Measurements from ENCODE around the gene SUPT3H. TPM values are rescaled to one million over a fixed set of nuclear protein-coding genes. Genes with fewer than 3 reads are reported as not detected.

The SUPT3H gene
- total RNA-seq, 2 experiments from 2014 or later = 8.7 to 9.0 TPM

DNA sequence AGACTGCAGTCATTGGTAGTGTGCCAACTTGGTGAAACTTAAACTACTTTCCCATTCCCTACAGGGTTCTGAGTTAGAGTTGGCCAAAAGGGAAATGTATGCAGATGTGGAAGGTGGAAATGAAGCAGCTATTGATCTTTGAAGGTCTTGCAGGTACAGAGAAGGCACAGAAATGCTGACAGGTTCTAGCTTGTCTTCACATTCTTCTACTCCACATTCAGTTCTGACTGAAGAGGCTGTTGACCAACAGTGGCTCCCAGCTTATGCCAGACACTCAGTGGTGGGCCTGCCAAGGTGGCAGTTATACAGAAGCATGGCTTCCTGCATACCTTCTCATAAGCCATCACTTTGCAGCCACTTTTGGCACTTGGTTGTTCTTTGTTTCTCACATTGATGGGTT, 566.3 kb downstream of the SUPT3H start:
- Mint-ChIP-seq H3K27me3 (no peaks in the 10 kb centered on the region), H3K27ac (no peak overlapping the region), H3K9me3 (peaks cover 10% of the 10 kb centered on the region), H3K4me1 (peaks cover 21% of the 10 kb centered on the region), H3K36me3 (ENCODE audit: low read depth) (peaks cover 15% of the 10 kb centered on the region), H3K4me3 (no peak overlapping the region)
- ChIA-PET POLR2A (no interaction called here), CTCF (no interaction called here)
- DNase-seq = no peak

GRCh38 chr6:44809258-44809657, 568.5 kb downstream of the SUPT3H start:
- Mint-ChIP-seq H3K36me3 (ENCODE audit: low read depth) (peaks cover 13% of the 10 kb centered on the region), H3K9me3 (peaks cover 5% of the 10 kb centered on the region), H3K27ac (peak overlapping the region; percentile 33), H3K4me3 (no peak overlapping the region), H3K4me1 (peaks cover 21% of the 10 kb centered on the region), H3K27me3 (no peaks in the 10 kb centered on the region)
- no peak for DNase-seq
- ChIA-PET POLR2A (no interaction called here), CTCF (no interaction called here)

DNA sequence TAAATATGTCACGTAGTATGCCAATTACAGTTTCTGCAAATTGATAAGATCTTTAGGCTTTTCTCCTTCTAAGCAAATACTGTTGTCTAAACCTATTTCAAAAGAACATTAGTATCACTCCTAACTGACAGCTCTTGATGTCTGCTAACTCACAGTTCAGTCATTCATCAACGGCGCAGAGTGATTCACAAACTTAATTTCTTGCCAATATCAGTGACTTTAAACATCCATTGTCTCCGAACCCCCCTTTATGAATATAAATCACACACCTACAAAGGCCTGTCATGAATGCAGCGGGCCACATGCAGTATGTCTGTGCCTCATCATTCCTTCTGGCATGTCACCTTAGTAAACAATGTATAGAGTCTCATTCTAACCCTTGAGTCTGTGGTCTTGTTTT, 569.6 kb downstream of the SUPT3H start:
- H3K27ac Mint-ChIP-seq = no peak overlapping the region
- peaks cover 21% of the 10 kb centered on the region for H3K4me1 Mint-ChIP-seq
- H3K4me3 Mint-ChIP-seq = no peak overlapping the region
- ChIA-PET POLR2A (no interaction called here), CTCF (interaction anchor here (0.9 kb wide), 1 partner anchor 12 kb away, joined by 4 read pairs; no protein-coding TSS in a partner anchor)
- peaks cover 8% of the 10 kb centered on the region for H3K36me3 Mint-ChIP-seq (ENCODE audit: low read depth)
- no peaks in the 10 kb centered on the region for H3K27me3 Mint-ChIP-seq
- DNase-seq = no peak
- peaks cover 5% of the 10 kb centered on the region for H3K9me3 Mint-ChIP-seq

DNA sequence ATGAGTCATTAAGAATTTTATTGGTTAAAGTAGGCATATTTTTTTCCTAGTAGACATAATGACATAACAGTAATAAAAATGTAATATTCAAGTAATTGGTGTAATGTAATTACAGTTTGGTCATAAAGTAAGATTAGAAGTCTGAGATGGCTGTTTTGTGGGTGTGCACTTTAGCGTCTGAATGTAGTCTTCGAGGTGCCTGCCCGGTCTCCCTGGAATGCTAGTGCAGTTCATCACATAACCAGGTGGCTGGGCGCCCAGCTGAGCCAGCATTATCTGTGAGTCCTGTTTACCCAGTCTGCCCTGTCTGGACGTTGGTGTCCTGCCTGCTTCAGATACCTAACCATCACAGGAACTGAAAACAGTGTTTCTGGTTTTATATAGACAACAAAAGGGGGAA, 571.1 kb downstream of the SUPT3H start:
- no peak overlapping the region for H3K4me3 Mint-ChIP-seq
- H3K27ac Mint-ChIP-seq = no peak overlapping the region
- CTCF ChIA-PET = no interaction called here
- peaks cover 18% of the 10 kb centered on the region for H3K4me1 Mint-ChIP-seq
- POLR2A ChIA-PET = no interaction called here
- no peaks in the 10 kb centered on the region for H3K27me3 Mint-ChIP-seq
- DNase-seq = no peak
- peaks cover 5% of the 10 kb centered on the region for H3K9me3 Mint-ChIP-seq
- H3K36me3 Mint-ChIP-seq (ENCODE audit: low read depth) = peaks cover 8% of the 10 kb centered on the region

- H3K4me1 Mint-ChIP-seq = peaks cover 10% of the 10 kb centered on the region
- peaks cover 8% of the 10 kb centered on the region for H3K36me3 Mint-ChIP-seq (ENCODE audit: low read depth)
- H3K27ac Mint-ChIP-seq = no peak overlapping the region
- ChIA-PET CTCF (interaction anchor here (0.7 kb wide), 1 partner anchor 566 kb away, joined by 4 read pairs; no protein-coding TSS in a partner anchor), POLR2A (no interaction called here)
- DNase-seq = no peak
- no peak overlapping the region for H3K4me3 Mint-ChIP-seq
- H3K27me3 Mint-ChIP-seq = peaks cover 3% of the 10 kb centered on the region
- H3K9me3 Mint-ChIP-seq = peaks cover 5% of the 10 kb centered on the region
These were observed 572.4 kb downstream of the SUPT3H start for GRCh38 chr6:44805238-44805846.

- no peak overlapping the region for H3K4me3 Mint-ChIP-seq
- ChIA-PET POLR2A (no interaction called here), CTCF (interaction anchor here (0.5 to 0.7 kb wide), 2 partner anchors 567 to 743 kb away, joined by 3 to 4 read pairs; no protein-coding TSS in a partner anchor)
- no peak overlapping the region for H3K27ac Mint-ChIP-seq
- no peak for DNase-seq
- H3K36me3 Mint-ChIP-seq (ENCODE audit: low read depth) = peaks cover 8% of the 10 kb centered on the region
- H3K4me1 Mint-ChIP-seq = peaks cover 9% of the 10 kb centered on the region
- peaks cover 5% of the 10 kb centered on the region for H3K27me3 Mint-ChIP-seq
- H3K9me3 Mint-ChIP-seq = peaks cover 4% of the 10 kb centered on the region
These were observed 573.1 kb downstream of the SUPT3H start for GRCh38 chr6:44804546-44805159.

GRCh38 chr6:44804016-44804415, 573.7 kb downstream of the SUPT3H start:
- no peak overlapping the region for H3K27ac Mint-ChIP-seq
- CTCF ChIA-PET = interaction anchor here (0.5 to 1.2 kb wide), 2 partner anchors 20 to 743 kb away, joined by 3 read pairs; no protein-coding TSS in a partner anchor
- H3K36me3 Mint-ChIP-seq (ENCODE audit: low read depth) = peaks cover 4% of the 10 kb centered on the region
- no peak overlapping the region for H3K4me3 Mint-ChIP-seq
- H3K4me1 Mint-ChIP-seq = peaks cover 4% of the 10 kb centered on the region
- H3K27me3 Mint-ChIP-seq = peaks cover 8% of the 10 kb centered on the region
- DNase-seq = no peak
- POLR2A ChIA-PET = no interaction called here
- peaks cover under 1% of the 10 kb centered on the region for H3K9me3 Mint-ChIP-seq

DNA sequence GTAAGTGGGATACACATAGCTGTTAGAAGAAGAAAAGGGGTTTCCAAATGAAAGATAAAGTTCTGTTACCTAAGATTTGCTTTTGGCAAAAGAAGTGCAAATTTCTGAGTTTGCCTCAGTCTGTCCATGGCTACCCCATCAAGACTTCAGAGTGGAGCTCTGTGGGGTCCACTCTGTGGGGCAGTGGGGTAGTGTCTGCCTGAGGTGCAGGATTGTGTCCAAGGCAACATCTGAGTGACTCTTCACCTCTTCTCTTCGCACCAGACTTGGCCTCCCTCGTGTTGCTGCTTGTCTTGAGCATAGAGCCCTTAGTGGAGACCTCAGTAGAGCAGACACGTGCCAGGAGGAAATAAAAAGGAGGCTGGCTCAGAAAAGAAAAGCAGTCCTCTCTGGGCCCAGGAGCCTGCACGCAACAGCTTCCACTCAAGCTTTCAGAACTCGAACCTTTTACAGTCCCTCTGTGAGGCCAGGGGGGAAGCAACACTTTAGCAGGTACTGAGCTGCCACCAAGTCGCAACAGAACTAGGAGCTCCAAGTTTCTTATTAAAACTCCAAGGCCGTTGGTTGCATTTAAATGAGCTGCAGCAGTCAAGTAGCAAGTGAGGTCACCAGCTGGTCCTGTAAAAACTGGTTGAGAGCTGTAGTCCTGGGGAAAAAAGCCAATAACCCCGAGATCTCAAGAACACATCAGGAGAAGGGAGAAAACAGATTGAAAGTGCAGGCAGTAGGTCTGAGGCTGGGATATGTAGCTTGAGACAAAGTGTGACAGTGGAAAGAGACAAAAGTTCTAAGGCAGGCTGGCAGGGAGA, 576.7 kb downstream of the SUPT3H start:
- H3K27ac Mint-ChIP-seq = no peak overlapping the region
- no peak overlapping the region for H3K4me3 Mint-ChIP-seq
- no peaks in the 10 kb centered on the region for H3K9me3 Mint-ChIP-seq
- no peaks in the 10 kb centered on the region for H3K36me3 Mint-ChIP-seq (ENCODE audit: low read depth)
- ChIA-PET CTCF (interaction anchor here (0.7 kb wide), 2 partner anchors 9 to 33 kb away, joined by 3 read pairs; no protein-coding TSS in a partner anchor), POLR2A (no interaction called here)
- peaks cover 11% of the 10 kb centered on the region for H3K27me3 Mint-ChIP-seq
- DNase-seq = no peak
- H3K4me1 Mint-ChIP-seq = no peaks in the 10 kb centered on the region

DNA sequence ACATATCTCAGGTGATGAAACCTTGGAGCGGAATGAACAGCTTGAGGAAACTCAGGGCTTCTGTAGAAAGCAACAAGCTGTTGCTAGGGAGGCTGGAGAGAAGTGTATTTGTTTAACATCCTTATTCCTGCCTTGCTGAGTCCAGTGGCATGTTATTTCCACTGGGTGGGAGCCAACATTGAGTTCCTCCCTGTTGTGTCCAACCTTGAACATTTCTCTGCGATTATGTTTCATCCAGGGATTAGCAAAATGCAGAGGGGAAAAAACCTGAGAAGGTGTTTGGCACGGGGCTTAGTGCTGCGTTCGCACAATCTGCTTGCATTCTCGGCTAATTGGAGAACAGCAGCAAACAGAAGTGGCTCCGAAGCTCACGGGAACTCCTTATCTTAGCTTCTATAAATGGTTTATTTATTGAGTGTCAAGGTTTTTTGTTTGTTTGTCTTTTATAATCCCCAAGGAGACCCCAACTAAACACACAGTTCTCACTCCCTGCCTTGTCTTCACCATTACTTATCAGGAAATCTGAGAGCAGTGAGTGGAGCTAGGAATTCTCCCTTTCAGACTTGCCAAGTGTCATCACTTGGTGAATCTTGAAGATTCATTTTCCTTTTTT, 577.5 kb downstream of the SUPT3H start:
- peaks cover 13% of the 10 kb centered on the region for H3K27me3 Mint-ChIP-seq
- POLR2A ChIA-PET = no interaction called here
- no peaks in the 10 kb centered on the region for H3K4me1 Mint-ChIP-seq
- H3K4me3 Mint-ChIP-seq = no peak overlapping the region
- no peaks in the 10 kb centered on the region for H3K9me3 Mint-ChIP-seq
- no peak overlapping the region for H3K27ac Mint-ChIP-seq
- H3K36me3 Mint-ChIP-seq (ENCODE audit: low read depth) = no peaks in the 10 kb centered on the region
- CTCF ChIA-PET = interaction anchor here (0.7 kb wide), 1 partner anchor 33 kb away, joined by 3 read pairs; no protein-coding TSS in a partner anchor
- DNase-seq = no peak

GRCh38 chr6:44797746-44798145, 580.0 kb downstream of the SUPT3H start:
- CTCF ChIA-PET = no interaction called here
- Mint-ChIP-seq H3K9me3 (no peaks in the 10 kb centered on the region), H3K27ac (no peak overlapping the region), H3K36me3 (ENCODE audit: low read depth) (no peaks in the 10 kb centered on the region), H3K4me1 (no peaks in the 10 kb centered on the region), H3K4me3 (no peak overlapping the region), H3K27me3 (peaks cover 13% of the 10 kb centered on the region)
- POLR2A ChIA-PET = no interaction called here
- no peak for DNase-seq

DNA sequence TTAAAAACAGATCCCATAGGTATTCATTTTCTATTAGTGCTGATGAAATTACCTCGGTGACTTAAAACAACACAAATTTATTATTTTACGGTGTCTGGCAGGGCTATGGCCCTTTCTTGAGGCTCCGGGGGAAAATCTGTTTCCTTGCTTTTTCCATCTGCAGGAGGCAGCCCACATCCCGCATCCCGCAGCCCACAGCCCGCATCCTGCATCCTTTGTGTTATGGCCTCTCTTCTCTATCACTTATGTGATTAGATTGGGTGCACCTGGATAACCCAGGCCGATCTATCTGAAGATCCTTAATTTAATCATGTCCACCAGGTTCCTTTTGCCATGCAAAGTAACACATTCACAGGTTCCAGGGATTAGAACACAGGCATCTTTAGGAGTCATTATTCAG, 582.4 kb downstream of the SUPT3H start:
- CTCF ChIA-PET = no interaction called here
- Mint-ChIP-seq H3K9me3 (peaks cover 4% of the 10 kb centered on the region), H3K36me3 (ENCODE audit: low read depth) (no peaks in the 10 kb centered on the region), H3K27me3 (peaks cover 10% of the 10 kb centered on the region), H3K4me3 (no peak overlapping the region), H3K4me1 (no peaks in the 10 kb centered on the region), H3K27ac (no peak overlapping the region)
- POLR2A ChIA-PET = no interaction called here
- DNase-seq = no peak

GRCh38 chr6:44789806-44790205, 587.9 kb downstream of the SUPT3H start:
- CTCF ChIA-PET = no interaction called here
- DNase-seq = no peak
- H3K27ac Mint-ChIP-seq = no peak overlapping the region
- no peak overlapping the region for H3K4me3 Mint-ChIP-seq
- H3K27me3 Mint-ChIP-seq = no peaks in the 10 kb centered on the region
- H3K36me3 Mint-ChIP-seq (ENCODE audit: low read depth) = peaks cover 16% of the 10 kb centered on the region
- peaks cover 18% of the 10 kb centered on the region for H3K4me1 Mint-ChIP-seq
- POLR2A ChIA-PET = no interaction called here
- peaks cover 19% of the 10 kb centered on the region for H3K9me3 Mint-ChIP-seq

DNA sequence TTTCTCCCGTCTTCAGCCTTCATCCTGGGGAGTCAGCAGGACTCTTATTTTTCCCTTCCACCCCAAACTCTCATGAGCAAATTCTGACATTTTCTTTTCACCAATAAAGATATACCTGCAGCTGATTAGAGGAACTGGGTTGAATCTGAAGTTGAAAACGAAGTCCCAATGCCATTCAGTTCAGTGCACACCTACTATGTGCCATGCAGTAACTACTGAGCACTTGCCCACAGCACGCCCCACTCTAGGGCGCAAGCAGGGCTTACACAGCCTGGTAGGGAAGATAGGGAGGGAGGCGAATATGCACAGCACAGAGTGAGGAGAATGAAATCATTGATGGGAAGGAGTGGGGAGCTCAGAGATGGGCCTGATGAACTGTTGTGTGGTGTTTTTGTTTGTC, 588.7 kb downstream of the SUPT3H start:
- Mint-ChIP-seq H3K9me3 (peaks cover 24% of the 10 kb centered on the region), H3K4me3 (no peak overlapping the region), H3K27ac (peak overlapping the region; percentile 15), H3K4me1 (peaks cover 18% of the 10 kb centered on the region), H3K36me3 (ENCODE audit: low read depth) (peaks cover 20% of the 10 kb centered on the region), H3K27me3 (no peaks in the 10 kb centered on the region)
- DNase-seq = no peak
- ChIA-PET POLR2A (no interaction called here), CTCF (no interaction called here)
